GM19395 (cell line): ENCODE data around the gene RNF223.
A peak's percentile ranks its signal among the peaks of the same experiment; 100 is the strongest.

Experiments used
- ATAC-seq: cut with Tn5 transposase; IDR thresholded peaks from one replicate; pipeline ENCODE4 v1.9.1; 2021; ENCODE audit warnings: mild to moderate bottlenecking, moderate library complexity; ENCODE audit not compliant: unreplicated experiment

RNF223 gene

DNA sequence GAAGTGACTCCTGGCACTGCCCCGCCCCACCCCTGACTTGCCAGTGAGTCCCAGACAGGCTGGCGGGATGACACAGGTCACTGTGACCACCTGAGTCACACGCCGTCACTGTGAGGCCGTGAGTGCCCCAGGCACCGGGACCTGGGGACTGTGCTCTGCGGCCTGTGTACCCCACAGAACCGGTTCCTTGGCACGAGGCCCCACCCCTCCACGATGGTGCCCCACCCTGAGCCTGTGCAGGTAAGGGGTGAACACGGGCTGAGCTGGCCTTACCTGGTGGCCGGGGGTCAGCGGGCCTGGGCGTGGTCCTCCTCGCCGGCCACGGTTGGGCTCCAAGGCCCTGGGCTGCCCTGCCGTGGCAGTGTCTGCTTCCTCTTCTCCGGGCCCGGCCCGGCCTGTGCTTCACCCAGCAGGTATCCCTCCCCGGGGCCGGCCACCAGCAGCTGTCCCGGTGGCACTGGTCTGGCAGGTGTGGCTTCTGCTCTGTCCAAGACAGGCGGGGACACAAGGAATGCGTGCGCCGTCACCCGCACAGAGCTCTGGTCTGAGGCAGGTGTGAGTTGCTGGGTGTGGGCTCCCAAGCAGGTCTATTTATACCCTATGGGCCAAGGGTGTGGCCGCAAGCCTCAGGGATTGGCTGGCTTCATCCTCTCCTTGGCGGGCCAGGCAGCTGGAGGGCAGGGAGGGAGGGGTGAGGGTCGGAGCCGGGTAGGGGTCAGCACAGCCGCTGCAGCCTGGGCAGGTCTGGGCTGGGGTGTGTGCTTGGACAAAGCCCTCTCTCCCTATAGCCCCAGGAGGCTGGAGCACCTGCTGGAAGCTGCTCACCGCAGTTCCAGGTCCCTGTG, at the start of gene RNF223:
Gene RNF223, minus strand, starts transcription at position 564 of the 845 bp plus-strand sequence. CDS start 1,740 bp downstream, outside the sequence.
- ATAC-seq = no peak

- ATAC-seq = no peak
Observed at GRCh38 chr1:1122981-1123480, 48.9 kb upstream of the RNF223 start.

- no peak for ATAC-seq
Observed at GRCh38 chr1:1122078-1122811, 48.1 kb upstream of the RNF223 start.

DNA sequence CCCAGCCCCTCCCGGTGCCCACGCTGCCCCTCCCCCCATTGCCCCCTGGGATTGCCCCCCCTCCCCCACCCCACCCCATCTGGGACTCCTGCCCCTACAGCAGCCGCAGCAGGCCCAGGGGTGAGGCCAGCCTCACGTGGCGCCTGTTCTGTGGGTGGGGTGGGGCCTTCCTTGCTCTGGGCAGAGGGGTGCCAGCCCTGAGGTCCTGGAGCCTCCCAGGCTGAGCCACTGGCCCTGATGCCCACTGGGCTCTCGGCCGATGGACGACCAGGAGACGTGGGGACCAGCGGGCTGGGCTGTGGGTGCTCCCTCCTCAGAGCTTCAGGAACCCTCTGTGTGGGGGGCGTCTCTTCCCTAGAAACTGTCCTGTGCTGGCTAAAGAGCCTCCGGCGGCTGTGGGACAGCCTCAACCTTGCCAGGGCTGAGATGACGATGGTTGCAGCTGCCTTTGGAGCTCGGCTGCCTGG, 47.5 kb upstream of the RNF223 start:
- ATAC-seq = no peak

GRCh38 chr1:1120866-1121591, 46.9 kb upstream of the RNF223 start:
- no peak for ATAC-seq

DNA sequence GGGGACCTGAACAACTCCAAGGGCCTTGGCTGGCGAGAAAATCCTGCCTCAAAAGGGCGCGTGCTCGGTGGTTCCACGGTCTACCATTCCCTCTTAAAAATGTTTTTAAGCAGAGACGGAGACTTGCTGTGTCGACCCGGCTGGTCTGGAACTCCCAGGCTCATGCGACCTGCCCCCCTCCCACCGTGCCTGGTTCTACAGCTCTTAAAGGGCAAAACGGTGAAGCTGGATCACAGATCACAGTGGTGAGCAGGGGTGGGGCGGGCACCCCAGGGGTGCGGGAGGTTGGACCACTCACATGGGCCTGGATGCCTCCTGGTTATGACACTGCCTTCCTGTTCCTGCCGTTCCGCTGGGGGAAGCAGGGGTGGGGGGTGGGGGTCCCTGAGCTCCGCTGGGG, 46.0 kb upstream of the RNF223 start:
- ATAC-seq = no peak

DNA sequence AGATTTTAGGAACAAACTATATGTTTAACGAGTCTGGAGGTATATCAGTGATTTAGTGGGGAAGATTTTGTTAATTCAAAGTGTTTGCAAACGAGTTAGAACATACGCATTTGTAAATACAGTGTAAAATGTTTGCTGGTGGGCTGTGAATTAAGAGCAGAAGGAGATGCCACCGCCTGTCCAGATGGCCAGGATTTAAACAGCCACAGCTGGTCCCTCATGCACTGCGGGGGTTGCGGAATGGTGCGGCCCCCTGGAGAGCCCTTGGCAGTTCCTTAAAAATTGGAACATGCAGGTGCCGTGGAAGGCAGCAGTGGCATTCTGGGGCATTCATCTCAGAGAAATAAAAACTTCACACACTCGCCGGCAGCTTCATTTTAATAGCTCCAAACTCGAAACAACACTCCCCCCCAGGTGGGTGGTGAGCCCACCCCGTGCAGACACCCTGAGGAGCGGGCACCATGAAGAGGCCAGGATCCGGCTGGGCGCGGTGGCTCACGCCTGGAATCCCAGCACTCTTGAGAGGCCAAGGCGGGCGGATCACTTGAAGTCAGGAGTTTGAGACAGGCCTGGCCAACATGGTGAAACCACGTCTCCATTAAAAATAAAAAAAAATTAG, 45.3 kb upstream of the RNF223 start:
- ATAC-seq = no peak

DNA sequence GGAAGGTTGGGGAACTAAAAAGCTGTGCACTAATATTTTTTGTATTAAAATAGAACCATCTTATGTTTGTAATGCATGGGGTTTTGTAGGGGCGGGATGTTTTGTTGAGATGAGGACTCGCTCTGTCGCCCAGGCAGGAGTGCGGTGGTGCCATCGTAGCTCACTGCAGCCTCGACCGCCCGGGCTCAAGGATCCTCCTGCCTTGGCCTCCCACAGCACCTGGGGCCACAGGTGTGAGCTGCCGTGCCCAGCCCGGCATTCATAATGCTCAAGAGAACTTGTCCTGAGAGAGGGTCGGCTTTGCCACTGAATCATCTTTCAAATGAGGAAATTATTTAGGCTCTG, 44.7 kb upstream of the RNF223 start:
- ATAC-seq = no peak

- no peak for ATAC-seq
Observed at GRCh38 chr1:1118011-1118875, 44.1 kb upstream of the RNF223 start.

GRCh38 chr1:1117469-1117831, 43.3 kb upstream of the RNF223 start:
- no peak for ATAC-seq

DNA sequence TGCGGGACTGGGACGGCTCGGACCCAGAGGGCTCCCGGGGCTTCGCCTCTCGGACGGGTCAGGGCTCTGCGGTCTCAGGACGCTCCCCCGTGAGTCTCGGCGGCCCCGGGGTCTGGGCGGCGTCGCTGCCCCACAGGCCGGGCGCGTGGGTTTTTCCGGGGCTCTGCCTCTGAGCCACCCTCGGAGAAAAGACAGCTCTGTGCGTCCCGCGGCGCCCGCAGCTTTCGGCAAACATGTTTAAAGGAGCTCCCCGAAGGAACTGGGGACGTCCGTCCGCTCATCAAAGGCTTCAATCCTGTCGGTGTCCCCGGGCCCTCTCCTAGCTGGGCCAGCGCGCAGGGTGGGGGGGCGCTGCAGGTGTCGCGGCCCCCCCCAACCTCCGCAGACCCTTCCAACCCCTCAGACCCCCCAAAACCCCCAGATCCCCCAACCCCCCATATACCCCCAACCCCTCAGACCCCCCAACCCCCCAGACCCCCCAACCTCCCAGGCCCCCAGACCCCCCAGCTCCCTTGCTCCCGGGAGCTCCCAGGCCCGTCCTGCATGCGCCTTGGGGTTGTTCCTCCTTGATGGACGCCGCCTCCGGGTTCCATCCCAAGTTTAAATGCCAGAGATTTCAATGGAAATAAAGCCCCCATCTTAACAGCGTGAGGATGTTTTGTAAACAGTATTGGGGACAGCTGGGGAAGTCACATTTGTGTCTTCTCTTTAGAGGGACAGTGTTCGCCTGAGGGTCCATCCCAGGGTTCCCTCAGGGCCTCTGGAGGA, 42.8 kb upstream of the RNF223 start:
- ATAC-seq = no peak

DNA sequence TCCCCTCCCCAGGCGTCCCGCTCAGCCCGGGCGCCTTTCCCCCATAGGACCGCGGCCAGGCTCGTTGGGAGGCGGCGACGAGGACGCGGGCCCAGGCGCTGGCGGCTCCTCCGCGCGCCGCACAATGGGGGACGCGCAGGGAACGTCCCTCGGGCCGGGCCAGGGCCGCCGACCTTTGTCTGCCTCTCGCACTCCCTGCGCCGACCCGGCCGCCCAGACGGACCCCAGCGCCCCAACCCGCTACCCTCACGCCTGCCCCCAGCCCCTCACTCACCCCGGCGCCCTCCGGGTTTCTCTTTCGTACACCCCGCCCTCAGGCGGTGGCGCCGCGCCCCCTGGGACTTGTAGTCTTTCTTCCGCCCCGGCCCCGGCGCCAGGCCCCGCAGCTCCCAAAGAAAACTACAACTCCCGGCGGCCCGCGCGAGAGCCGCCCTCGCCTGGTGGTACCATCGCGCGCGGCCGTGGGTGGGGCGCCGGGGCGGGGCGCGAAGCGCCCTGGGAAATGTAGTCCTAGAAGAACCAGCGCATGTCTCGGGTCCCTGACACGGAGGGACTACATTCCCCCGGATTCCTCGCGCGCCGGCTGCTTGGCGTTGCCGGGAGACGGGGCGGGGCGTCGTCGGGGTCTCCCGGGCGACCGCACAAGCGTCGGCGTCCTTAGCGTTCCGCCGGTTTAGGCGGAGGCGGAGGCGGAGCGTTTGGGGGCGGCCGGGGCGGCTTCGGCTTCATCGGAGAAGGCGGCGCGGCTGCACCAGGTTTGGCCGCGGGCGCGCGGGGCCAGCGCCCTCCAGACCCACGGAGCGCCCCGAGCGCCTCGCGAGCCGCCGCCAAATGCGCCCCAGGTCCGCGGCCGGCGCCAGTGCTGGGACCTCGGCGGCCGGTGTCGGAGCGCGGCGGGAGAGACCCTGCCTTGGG, 41.9 kb upstream of the RNF223 start, which contains the start of gene C1orf159:
Gene C1orf159, minus strand, starts transcription at position 304 of the 915 bp plus-strand sequence. CDS start 24,546 bp downstream, outside the sequence.
- peak; percentile 95 for ATAC-seq

DNA sequence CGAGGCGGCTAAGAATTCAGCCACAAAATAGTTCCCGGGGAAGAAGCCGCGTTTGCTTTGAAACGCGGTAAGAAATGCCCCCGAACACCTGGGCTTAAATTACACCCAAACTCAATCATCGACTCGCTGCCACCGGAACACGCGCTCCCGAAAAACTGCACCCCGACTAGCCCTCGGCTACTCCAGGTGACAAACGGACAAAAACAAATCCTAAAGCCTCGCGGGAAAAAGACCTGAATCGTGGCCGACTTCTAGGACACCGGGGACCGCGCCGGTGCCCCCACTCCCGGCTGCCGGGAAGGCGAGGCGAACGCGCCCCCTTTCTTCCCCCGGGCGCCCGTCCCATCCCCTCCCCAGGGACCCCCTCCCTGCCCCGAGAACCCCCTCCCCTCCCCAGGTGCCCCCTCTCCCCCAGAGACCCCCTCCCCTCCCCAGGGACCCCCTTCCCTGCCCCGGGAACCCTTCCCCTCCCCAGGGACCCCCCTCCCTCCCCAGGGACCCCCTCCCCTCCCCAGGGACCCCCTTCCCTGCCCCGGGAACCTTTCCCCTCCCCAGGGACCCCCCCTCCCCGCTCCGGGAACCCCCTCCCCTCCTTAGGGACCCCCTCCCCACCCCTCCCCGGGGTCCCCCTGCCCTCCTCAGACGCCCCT, 41.2 kb upstream of the RNF223 start:
- no peak for ATAC-seq

GRCh38 chr1:1114431-1114830, 40.3 kb upstream of the RNF223 start:
- ATAC-seq = no peak

- no peak for ATAC-seq
Observed at GRCh38 chr1:1112237-1112985, 38.3 kb upstream of the RNF223 start.

DNA sequence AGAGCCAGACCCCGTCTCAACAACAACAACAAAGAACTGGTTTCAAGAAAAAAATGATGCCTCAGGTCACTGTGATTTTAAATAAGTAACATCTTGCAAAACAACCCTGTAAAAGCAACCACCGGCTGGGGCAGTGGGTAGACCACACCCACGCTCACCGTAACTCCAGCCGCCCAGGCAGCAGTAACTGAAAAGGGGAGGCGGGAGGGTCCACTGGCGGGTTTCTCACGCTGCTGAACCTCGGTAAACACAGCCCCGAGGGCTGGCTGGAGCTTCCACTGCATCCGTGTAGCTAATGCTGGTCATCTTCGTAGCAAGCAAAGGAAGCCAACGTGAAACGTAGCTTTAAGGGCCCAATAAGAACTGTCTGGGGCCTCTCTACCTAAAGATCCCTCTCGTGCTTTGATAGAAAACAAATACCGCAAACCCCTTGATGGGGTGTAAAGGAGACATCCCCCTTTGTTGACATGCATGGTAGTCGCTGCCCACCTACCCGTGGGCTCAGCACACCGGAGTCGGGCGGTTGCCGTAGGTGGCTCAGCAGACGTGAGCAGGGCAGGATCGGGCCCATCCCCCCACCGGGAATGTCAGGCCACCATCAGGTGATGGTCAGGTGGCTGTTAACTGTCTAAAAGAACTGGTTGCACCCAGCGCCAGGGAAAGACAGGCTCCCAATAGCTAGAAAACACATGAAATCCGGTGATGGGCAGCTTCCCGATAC, 37.6 kb upstream of the RNF223 start:
- no peak for ATAC-seq
